ENCODE measurements around the gene CAMTA1. TPM values are rescaled to one million over a fixed set of nuclear protein-coding genes. Genes with fewer than 3 reads are reported as not detected.
"Not testable (repeated sequence)": the region's sequence is repeated elsewhere in the genome, so short reads cannot be mapped to it uniquely, and the experiment has no call there.

The CAMTA1 gene
- total RNA-seq, 2 experiments from 2014 or later, result 45.5 to 45.6 TPM

DNA sequence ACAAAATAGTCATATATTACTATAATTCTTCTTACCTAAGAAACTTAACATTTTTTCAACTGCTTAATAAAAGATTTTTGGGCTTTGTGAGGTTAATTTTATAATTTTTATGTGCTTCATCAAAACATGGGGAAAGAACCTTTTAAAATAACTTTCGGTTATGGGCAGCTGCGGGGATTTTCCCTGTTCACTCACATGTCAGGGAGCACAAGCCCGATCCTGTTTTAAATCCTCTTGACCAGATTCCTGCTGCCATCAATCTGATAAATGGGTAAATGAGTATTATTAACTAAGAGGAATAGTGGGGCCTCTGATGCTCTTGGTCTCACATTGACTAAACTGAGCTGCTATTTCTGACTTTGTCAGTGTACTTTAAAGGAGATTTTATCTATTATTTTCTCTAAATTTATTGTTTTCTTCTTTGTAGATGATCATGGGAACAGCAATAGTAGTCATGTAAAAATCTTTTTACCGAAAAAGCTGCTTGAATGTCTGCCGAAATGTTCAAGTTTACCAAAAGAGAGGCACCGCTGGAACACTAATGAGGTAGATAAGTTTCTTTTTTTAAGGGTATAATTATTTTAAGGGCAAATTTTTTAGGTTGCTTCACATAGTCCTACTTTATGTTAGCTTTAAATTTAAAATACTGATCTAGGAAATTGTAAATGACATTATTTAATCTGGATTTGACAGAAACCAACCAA, 39.6 kb downstream of the CAMTA1 start:
- POLR2A ChIA-PET, result no interaction called here
- no peak for ATAC-seq (ENCODE audit: low read depth)
- H3K4me3 Mint-ChIP-seq, result no peak overlapping the region
- H3K27me3 Mint-ChIP-seq, result no peaks in the 10 kb centered on the region
- peaks cover 7% of the 10 kb centered on the region for H3K4me1 Mint-ChIP-seq
- H3K27ac Mint-ChIP-seq, result no peak overlapping the region
- DNase-seq, result no peak
- H3K36me3 Mint-ChIP-seq, result peaks cover 11% of the 10 kb centered on the region
- no peaks in the 10 kb centered on the region for H3K9me3 Mint-ChIP-seq

DNA sequence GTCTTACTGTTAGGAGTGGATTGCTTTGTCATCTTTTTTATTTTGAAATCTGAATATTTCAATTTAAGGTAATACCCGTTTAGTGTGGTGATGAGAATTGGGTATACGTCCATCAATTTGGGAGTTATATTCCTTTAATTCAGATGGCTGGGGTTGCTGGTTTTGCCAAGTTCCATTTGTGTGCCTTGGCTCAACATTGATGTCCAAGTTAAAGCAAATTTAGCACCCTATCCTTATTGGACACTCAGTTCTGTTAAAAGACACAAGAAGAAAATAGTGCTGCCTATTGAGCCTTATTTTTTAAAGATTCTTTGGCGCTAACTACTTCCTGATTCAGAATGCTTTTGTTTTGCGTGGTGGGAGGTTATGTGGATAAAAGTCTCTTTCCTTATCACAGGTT, 40.6 kb downstream of the CAMTA1 start:
- Mint-ChIP-seq H3K27ac (no peak overlapping the region), H3K9me3 (no peaks in the 10 kb centered on the region), H3K36me3 (peaks cover 6% of the 10 kb centered on the region), H3K27me3 (no peaks in the 10 kb centered on the region), H3K4me3 (no peak overlapping the region), H3K4me1 (peaks cover under 1% of the 10 kb centered on the region)
- no peak for DNase-seq
- no peak for ATAC-seq (ENCODE audit: low read depth)
- POLR2A ChIA-PET, result no interaction called here

- DNase-seq (no peak), ATAC-seq (ENCODE audit: low read depth) (no peak)
- Mint-ChIP-seq H3K27ac (no peak overlapping the region), H3K27me3 (no peaks in the 10 kb centered on the region), H3K4me1 (no peaks in the 10 kb centered on the region), H3K4me3 (no peak overlapping the region), H3K9me3 (no peaks in the 10 kb centered on the region), H3K36me3 (peaks cover 6% of the 10 kb centered on the region)
- POLR2A ChIA-PET, result no interaction called here
Observed at GRCh38 chr1:6827079-6827478, 41.8 kb downstream of the CAMTA1 start.

- no peaks in the 10 kb centered on the region for H3K27me3 Mint-ChIP-seq
- ATAC-seq (ENCODE audit: low read depth) (no peak), DNase-seq (no peak)
- H3K27ac Mint-ChIP-seq, result no peak overlapping the region
- no peaks in the 10 kb centered on the region for H3K4me1 Mint-ChIP-seq
- no peaks in the 10 kb centered on the region for H3K9me3 Mint-ChIP-seq
- peaks cover 6% of the 10 kb centered on the region for H3K36me3 Mint-ChIP-seq
- POLR2A ChIA-PET, result no interaction called here
- H3K4me3 Mint-ChIP-seq, result no peak overlapping the region
Observed at GRCh38 chr1:6827630-6828165, 42.4 kb downstream of the CAMTA1 start.

DNA sequence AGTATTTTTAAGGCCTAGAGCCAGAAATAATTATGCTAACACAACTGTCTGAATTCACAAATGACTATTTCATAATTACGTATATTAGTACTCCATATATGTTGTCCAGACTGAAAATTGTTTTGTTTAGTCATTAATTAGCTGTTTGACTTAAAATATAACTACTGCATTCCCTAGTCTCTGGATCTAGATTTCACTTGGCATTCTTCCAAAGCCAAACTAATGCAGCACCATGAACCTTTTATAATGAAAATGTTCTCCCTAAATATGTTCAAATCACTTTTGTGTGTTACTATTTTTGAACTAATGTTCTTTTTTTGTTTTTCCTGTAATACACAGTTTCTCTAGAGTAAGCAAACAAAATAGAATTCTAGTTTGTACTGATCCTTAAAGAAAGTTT, 46.1 kb downstream of the CAMTA1 start:
- Mint-ChIP-seq H3K27ac (no peak overlapping the region), H3K9me3 (no peaks in the 10 kb centered on the region), H3K36me3 (peaks cover 8% of the 10 kb centered on the region), H3K27me3 (no peaks in the 10 kb centered on the region), H3K4me1 (no peaks in the 10 kb centered on the region), H3K4me3 (no peak overlapping the region)
- ATAC-seq (ENCODE audit: low read depth) (no peak), DNase-seq (no peak)
- POLR2A ChIA-PET, result no interaction called here

DNA sequence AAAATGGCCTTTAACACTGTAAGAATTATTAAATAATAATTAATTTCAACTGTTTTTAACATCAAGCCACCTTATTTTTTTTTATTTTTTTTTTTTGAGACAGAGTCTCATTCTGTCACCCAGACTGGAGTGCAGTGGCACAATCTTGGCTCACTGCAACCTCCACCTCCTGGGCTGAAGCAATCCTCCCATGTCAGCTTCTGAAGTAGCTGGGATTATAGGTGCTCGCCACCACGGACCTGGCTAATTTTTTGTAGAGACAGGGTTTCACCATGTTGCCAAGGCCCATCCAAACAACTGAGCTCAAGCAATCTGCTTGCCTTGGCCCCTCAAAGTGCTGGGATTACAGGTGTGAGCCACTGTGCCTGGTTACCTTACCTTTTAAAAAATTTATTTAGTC, 46.8 kb downstream of the CAMTA1 start:
- H3K27ac Mint-ChIP-seq; DNase-seq; POLR2A ChIA-PET; H3K27me3 Mint-ChIP-seq; H3K9me3 Mint-ChIP-seq; ATAC-seq (ENCODE audit: low read depth); H3K36me3 Mint-ChIP-seq; H3K4me3 Mint-ChIP-seq; H3K4me1 Mint-ChIP-seq: not testable (repeated sequence)

DNA sequence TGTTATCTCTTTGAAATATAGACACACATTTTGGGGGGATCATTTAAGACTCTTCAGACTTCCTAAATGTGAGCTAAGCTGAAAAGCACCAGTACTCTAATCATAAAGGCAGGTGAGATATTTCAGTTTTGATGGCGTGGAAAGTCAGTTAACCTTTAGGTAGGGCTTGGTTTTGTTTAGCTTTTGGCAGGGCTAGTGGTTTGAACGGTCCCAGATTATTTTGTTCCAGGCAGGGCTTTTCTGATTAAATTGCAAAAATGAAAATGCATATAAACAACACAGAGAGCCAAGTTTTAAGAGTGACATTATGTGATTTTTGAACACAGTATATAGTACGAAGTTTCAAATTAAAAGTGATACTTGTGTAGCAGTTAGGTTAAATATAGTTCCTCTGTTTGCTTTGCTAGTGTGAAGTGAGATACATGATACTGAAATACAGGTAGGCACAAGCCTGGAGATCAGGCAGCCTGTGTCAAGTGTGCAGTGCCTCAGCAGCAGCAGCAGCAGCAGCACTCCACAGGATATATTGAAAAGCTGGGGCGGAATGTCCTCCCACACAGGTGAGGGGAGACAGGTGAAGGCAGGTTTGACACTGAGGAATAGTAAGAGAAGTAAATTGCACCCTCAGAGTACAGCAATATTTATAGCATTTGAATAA, 47.4 kb downstream of the CAMTA1 start:
- POLR2A ChIA-PET, result no interaction called here
- DNase-seq, result no peak
- no peaks in the 10 kb centered on the region for H3K27me3 Mint-ChIP-seq
- no peaks in the 10 kb centered on the region for H3K9me3 Mint-ChIP-seq
- no peaks in the 10 kb centered on the region for H3K4me1 Mint-ChIP-seq
- no peak overlapping the region for H3K27ac Mint-ChIP-seq
- no peak for ATAC-seq (ENCODE audit: low read depth)
- peaks cover 7% of the 10 kb centered on the region for H3K36me3 Mint-ChIP-seq
- H3K4me3 Mint-ChIP-seq, result no peak overlapping the region

- Mint-ChIP-seq H3K27ac (no peak overlapping the region), H3K27me3 (no peaks in the 10 kb centered on the region), H3K36me3 (peaks cover 7% of the 10 kb centered on the region), H3K9me3 (no peaks in the 10 kb centered on the region), H3K4me3 (no peak overlapping the region), H3K4me1 (no peaks in the 10 kb centered on the region)
- DNase-seq (no peak), ATAC-seq (ENCODE audit: low read depth) (no peak)
- POLR2A ChIA-PET, result interaction anchor here (0.7 kb wide), 1 partner anchor 15 kb away, joined by 4 read pairs; no protein-coding TSS in a partner anchor
Observed at GRCh38 chr1:6833804-6834203, 48.5 kb downstream of the CAMTA1 start.

DNA sequence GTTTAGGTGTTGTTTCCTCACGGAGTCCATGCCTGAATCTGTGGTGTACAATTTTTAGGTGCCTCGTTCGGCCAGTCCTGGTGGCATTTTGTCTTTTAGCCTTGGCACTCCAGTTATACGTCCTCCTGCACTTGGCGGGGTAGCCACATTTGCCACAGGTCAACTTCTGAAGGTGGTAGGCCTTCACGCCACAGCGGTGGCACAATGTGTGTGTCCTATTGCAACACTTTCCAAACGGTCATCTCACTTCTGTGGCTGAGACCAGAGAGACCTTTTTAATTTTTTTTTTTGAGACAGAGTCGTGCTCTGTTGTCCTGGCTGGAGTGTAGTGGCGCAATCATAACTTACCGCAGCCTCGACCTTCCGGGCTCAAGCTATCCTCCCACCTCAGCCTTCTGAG, 49.1 kb downstream of the CAMTA1 start:
- Mint-ChIP-seq H3K27me3 (no peaks in the 10 kb centered on the region), H3K4me3 (no peak overlapping the region), H3K36me3 (peaks cover 7% of the 10 kb centered on the region), H3K9me3 (no peaks in the 10 kb centered on the region), H3K27ac (no peak overlapping the region), H3K4me1 (peaks cover under 1% of the 10 kb centered on the region)
- no peak for ATAC-seq (ENCODE audit: low read depth)
- no peak for DNase-seq
- POLR2A ChIA-PET, result interaction anchor here (0.7 kb wide), 1 partner anchor 15 kb away, joined by 4 read pairs; no protein-coding TSS in a partner anchor

- DNase-seq (no peak), ATAC-seq (ENCODE audit: low read depth) (no peak)
- Mint-ChIP-seq H3K9me3 (no peaks in the 10 kb centered on the region), H3K27ac (no peak overlapping the region), H3K4me1 (peaks cover 4% of the 10 kb centered on the region), H3K27me3 (no peaks in the 10 kb centered on the region), H3K36me3 (peaks cover 12% of the 10 kb centered on the region), H3K4me3 (no peak overlapping the region)
- POLR2A ChIA-PET, result no interaction called here
Observed at GRCh38 chr1:6835139-6835538, 49.9 kb downstream of the CAMTA1 start.

GRCh38 chr1:6842301-6842700, 57.0 kb downstream of the CAMTA1 start:
- H3K4me3 Mint-ChIP-seq, result no peak overlapping the region
- H3K27ac Mint-ChIP-seq, result no peak overlapping the region
- DNase-seq (no peak), ATAC-seq (ENCODE audit: low read depth) (no peak)
- H3K4me1 Mint-ChIP-seq, result peaks cover 7% of the 10 kb centered on the region
- peaks cover 32% of the 10 kb centered on the region for H3K36me3 Mint-ChIP-seq
- H3K9me3 Mint-ChIP-seq, result peaks cover 8% of the 10 kb centered on the region
- POLR2A ChIA-PET, result no interaction called here
- no peaks in the 10 kb centered on the region for H3K27me3 Mint-ChIP-seq

GRCh38 chr1:6845786-6846185, 60.5 kb downstream of the CAMTA1 start:
- ATAC-seq (ENCODE audit: low read depth); POLR2A ChIA-PET; H3K4me3 Mint-ChIP-seq; H3K27ac Mint-ChIP-seq; H3K4me1 Mint-ChIP-seq; DNase-seq; H3K27me3 Mint-ChIP-seq: not testable (repeated sequence)
- Mint-ChIP-seq H3K9me3 (peaks cover 10% of the 10 kb centered on the region), H3K36me3 (peaks cover 27% of the 10 kb centered on the region)

- peaks cover 10% of the 10 kb centered on the region for H3K9me3 Mint-ChIP-seq
- no peak for ATAC-seq (ENCODE audit: low read depth)
Observed at GRCh38 chr1:6848816-6849215, 63.6 kb downstream of the CAMTA1 start.

GRCh38 chr1:6850537-6850936, 65.3 kb downstream of the CAMTA1 start:
- no peak overlapping the region for H3K4me3 Mint-ChIP-seq
- POLR2A ChIA-PET, result no interaction called here
- no peak for ATAC-seq (ENCODE audit: low read depth)
- peaks cover 30% of the 10 kb centered on the region for H3K36me3 Mint-ChIP-seq
- DNase-seq, result no peak
- peaks cover 2% of the 10 kb centered on the region for H3K4me1 Mint-ChIP-seq
- H3K9me3 Mint-ChIP-seq, result peaks cover 9% of the 10 kb centered on the region
- H3K27ac Mint-ChIP-seq, result no peak overlapping the region
- H3K27me3 Mint-ChIP-seq, result no peaks in the 10 kb centered on the region

More at GRCh38 chr1:6848816-6849215, 63.6 kb downstream of the CAMTA1 start:
- H3K36me3 Mint-ChIP-seq, result peaks cover 34% of the 10 kb centered on the region
- H3K4me1 Mint-ChIP-seq, result peaks cover 2% of the 10 kb centered on the region
- H3K4me3 Mint-ChIP-seq, result no peak overlapping the region
- no peak for DNase-seq
- POLR2A ChIA-PET, result no interaction called here
- H3K27ac Mint-ChIP-seq, result no peak overlapping the region
- no peaks in the 10 kb centered on the region for H3K27me3 Mint-ChIP-seq
